ENCODE measurements around the gene FKBP5. TPM values are rescaled to one million over a fixed set of nuclear protein-coding genes. Genes with fewer than 3 reads are reported as not detected.
A peak's percentile ranks its signal among the peaks of the same experiment; 100 is the strongest.

FKBP5 gene
- total and polyA plus RNA-seq, 10 of the 15 experiments (the other 5 are each of a cell fraction or from before 2014, with no cell fraction given), result 29.0 to 123 (median 62.3) TPM

DNA sequence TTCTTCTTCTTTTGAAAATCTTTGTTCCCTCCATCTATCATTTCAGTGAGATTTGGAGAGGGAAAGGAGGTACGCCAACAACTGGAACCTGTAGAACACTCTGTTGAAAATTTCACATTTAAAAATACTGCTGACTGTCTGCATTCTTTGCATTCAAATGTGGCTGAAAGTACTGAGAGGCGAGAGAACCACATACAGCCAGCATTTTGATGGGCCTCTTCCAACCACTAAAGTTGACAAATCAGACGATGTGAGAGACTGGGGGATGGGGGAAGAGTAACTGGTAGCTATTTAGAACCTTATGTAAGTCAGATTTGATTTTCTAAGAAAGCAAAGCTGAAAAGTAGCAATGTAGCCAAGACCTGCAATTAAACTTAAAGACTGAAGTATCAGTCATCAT lies 77.5 kb downstream of the FKBP5 start:
- H3K36me3 ChIP-seq (ENCODE audit: control insufficient read depth in 2 of 2, insufficient read depth in 2 of 2, low read length in 1 of 2), result peaks cover 2 to 3% of the 10 kb centered on the region in 2 experiments; a peak in 3 of 4 replicates
- H3K27ac ChIP-seq (ENCODE audit: control insufficient read depth, insufficient read depth), result no peak overlapping the region
- POLR2A ChIA-PET, result no interaction called here
- H3K4me2 ChIP-seq (ENCODE audit: control insufficient read depth, insufficient read depth), result no peak overlapping the region
- no peak overlapping the region for H3K4me3 ChIP-seq
- intact Hi-C loops (cut with micrococcal nuclease; ENCODE audit: unreplicated experiment), result no loop called here
- no peaks in the 10 kb centered on the region for H3K79me2 ChIP-seq (ENCODE audit: control insufficient read depth, insufficient read depth, low read length)
- no peak overlapping the region for H3K9ac ChIP-seq (ENCODE audit: control insufficient read depth, insufficient read depth, low read length)
- no peaks in the 10 kb centered on the region; the same call in 2 of the 3 replicates for H3K9me3 ChIP-seq (replicated peaks; ENCODE audit: control insufficient read depth, insufficient read depth, low read length)
- DNase-seq (ENCODE audit: low read depth, low spot score), result no peak
- SMC1A ChIA-PET (ENCODE audit: uncharacterized antibody, unreplicated experiment), result interaction anchor here (1.9 to 3.1 kb wide), 2 partner anchors 10 to 125 kb away, joined by 6 to 12 read pairs; partner anchors contain the start of gene ARMC12
- no TSS peak for BruUV-seq (replicated peaks)
- no peak overlapping the region for H2AFZ ChIP-seq (ENCODE audit: control insufficient read depth, low read depth, low read length)
- no peaks in the 10 kb centered on the region for H3K27me3 ChIP-seq (replicated peaks in 1 of 2; ENCODE audit: control insufficient read depth in 2 of 2, insufficient read depth in 2 of 2, low read length in 1 of 2)
- TF ChIP-seq RUNX3 (IDR thresholded peaks at IDR 0.05; ENCODE audit: low read length), result peak; percentile 17; the same call in 1 of the 2 replicates
- TF ChIP-seq, protein P1, sequence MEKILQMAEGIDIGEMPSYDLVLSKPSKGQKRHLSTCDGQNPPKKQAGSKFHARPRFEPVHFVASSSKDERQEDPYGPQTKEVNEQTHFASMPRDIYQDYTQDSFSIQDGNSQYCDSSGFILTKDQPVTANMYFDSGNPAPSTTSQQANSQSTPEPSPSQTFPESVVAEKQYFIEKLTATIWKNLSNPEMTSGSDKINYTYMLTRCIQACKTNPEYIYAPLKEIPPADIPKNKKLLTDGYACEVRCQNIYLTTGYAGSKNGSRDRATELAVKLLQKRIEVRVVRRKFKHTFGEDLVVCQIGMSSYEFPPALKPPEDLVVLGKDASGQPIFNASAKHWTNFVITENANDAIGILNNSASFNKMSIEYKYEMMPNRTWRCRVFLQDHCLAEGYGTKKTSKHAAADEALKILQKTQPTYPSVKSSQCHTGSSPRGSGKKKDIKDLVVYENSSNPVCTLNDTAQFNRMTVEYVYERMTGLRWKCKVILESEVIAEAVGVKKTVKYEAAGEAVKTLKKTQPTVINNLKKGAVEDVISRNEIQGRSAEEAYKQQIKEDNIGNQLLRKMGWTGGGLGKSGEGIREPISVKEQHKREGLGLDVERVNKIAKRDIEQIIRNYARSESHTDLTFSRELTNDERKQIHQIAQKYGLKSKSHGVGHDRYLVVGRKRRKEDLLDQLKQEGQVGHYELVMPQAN (conservative IDR thresholded peaks at IDR 0.05), result no peak
- no peaks in the 10 kb centered on the region for H4K20me1 ChIP-seq (ENCODE audit: control insufficient read depth, insufficient read depth)
- H3K4me1 ChIP-seq (ENCODE audit: control insufficient read depth, insufficient read depth, low read length), result 0 out of 2 replicates have a peak, but pooled peaks cover under 1% of the 10 kb centered on the region
- in situ Hi-C loops (cut with MboI), result no loop called here
- CTCF ChIA-PET, result interaction anchor here (1.2 to 1.5 kb wide), 2 partner anchors 8 to 12 kb away, joined by 3 read pairs; no protein-coding TSS in a partner anchor
- WGBS (ENCODE audit: insufficient coverage, insufficient replicate concordance, low lambda C conversion rate, missing lambda C conversion rate), result 75% methylated on average over 3 of the region's 3 CpGs
- no peak for FAIRE-seq
- RAD21 ChIA-PET (ENCODE audit: unreplicated experiment), result no interaction called here
- ATAC-seq, result no peak

GRCh38 chr6:35610830-35611229 lies 77.9 kb downstream of the FKBP5 start:
- Histone ChIP-seq H2AFZ (ENCODE audit: control insufficient read depth, low read depth, low read length) (no peak overlapping the region), H3K9ac (ENCODE audit: control insufficient read depth, insufficient read depth, low read length) (no peak overlapping the region), H3K27ac (ENCODE audit: control insufficient read depth, insufficient read depth) (no peak overlapping the region), H3K4me2 (ENCODE audit: control insufficient read depth, insufficient read depth) (no peak overlapping the region), H4K20me1 (ENCODE audit: control insufficient read depth, insufficient read depth) (no peaks in the 10 kb centered on the region), H3K36me3 (ENCODE audit: control insufficient read depth in 2 of 2, insufficient read depth in 2 of 2, low read length in 1 of 2) (peaks cover 2 to 3% of the 10 kb centered on the region in 2 experiments; a peak in 3 of 4 replicates), H3K79me2 (ENCODE audit: control insufficient read depth, insufficient read depth, low read length) (no peaks in the 10 kb centered on the region), H3K27me3 (replicated peaks in 1 of 2; ENCODE audit: control insufficient read depth in 2 of 2, insufficient read depth in 2 of 2, low read length in 1 of 2) (no peaks in the 10 kb centered on the region), H3K4me3 (no peak overlapping the region), H3K4me1 (ENCODE audit: control insufficient read depth, insufficient read depth, low read length) (0 out of 2 replicates have a peak, but pooled peaks cover 5% of the 10 kb centered on the region), H3K9me3 (replicated peaks; ENCODE audit: control insufficient read depth, insufficient read depth, low read length) (no peaks in the 10 kb centered on the region; the same call in 2 of the 3 replicates)
- no peak for DNase-seq (ENCODE audit: low read depth, low spot score)
- in situ Hi-C loops (cut with MboI) (no loop called here), intact Hi-C loops (cut with micrococcal nuclease; ENCODE audit: unreplicated experiment) (no loop called here)
- peak; percentile 49 for FAIRE-seq
- TF ChIP-seq E2F4 (IDR thresholded peaks at IDR 0.05; ENCODE audit: low read depth, low read length) (no peak), TCF3 (IDR thresholded peaks at IDR 0.05; ENCODE audit: borderline replicate concordance, insufficient read depth, low read depth, low read length) (no peak), ATF2 (IDR thresholded peaks at IDR 0.05; ENCODE audit: low read length) (no peak), YBX1 (IDR thresholded peaks at IDR 0.05) (no peak)
- ChIA-PET SMC1A (ENCODE audit: uncharacterized antibody, unreplicated experiment) (interaction anchor here (0.7 to 3.1 kb wide), 6 partner anchors 11 to 126 kb away, joined by 3 to 12 read pairs (median 4); partner anchors contain the start of gene ARMC12), POLR2A (interaction anchor here (0.6 to 0.7 kb wide), 3 partner anchors 9 to 245 kb away, joined by 4 to 5 read pairs (median 4); no protein-coding TSS in a partner anchor), RAD21 (ENCODE audit: unreplicated experiment) (no interaction called here), CTCF (interaction anchor here (1.2 to 2.8 kb wide), 3 partner anchors 8 to 126 kb away, joined by 3 to 10 read pairs (median 3); partner anchors contain the start of gene ARMC12)
- BruUV-seq (replicated peaks), result TSS peak; percentile 42
- 98% methylated on average over 3 of the region's 3 CpGs for WGBS (ENCODE audit: insufficient coverage, insufficient replicate concordance, low lambda C conversion rate, missing lambda C conversion rate)
- ATAC-seq, result no peak

Data from GM12878 (cell line).